Naive thymus-derived CD4-positive, alpha-beta T cell (primary cell): Measurements from ENCODE around the gene TBC1D9B. TPM values are rescaled to one million over a fixed set of nuclear protein-coding genes. Genes with fewer than 3 reads are reported as not detected.

Experiments
- ATAC-seq: fragments of 150-1000 bp; cut with Tn5 transposase; 2 replicates; pipeline ENCODE4 v1.10.0; 2021; ENCODE audit warnings: mild to moderate bottlenecking, moderate library complexity
- CTCF ChIA-PET: fragments of 350-600 bp; sonication (Branson Sonifier 250); formaldehyde crosslinking; loops from one replicate; lab custom pipeline; 2021; ENCODE audit warnings: antibody characterized with exemption; lab: Charles Lee
- POLR2A ChIA-PET: fragments of 350-600 bp; sonication (Branson Sonifier 250); formaldehyde crosslinking; loops from one replicate; lab custom pipeline; 2021; ENCODE audit warnings: antibody characterized with exemption, inconsistent platforms; lab: Charles Lee
- DNase-seq, 9 donors: peaks; one replicate each; pipeline versions ENCODE4 v3.0.0 to v3.0.0-alpha.2; 2020 to 2022; ENCODE audit warnings: mixed read lengths in 1 of 9
- H3K27ac ChIP-seq: one replicate; pipeline ENCODE4 v1.7.0; 2013; ENCODE audit warnings: mild to moderate bottlenecking, low read depth, low read length, moderate library complexity
- H3K27me3 ChIP-seq, 2 donors: one replicate each; pipeline ENCODE4 v1.7.0; 2013; ENCODE audit warnings: low read length in 2 of 2, mild to moderate bottlenecking in 2 of 2, moderate library complexity in 2 of 2; ENCODE audit not compliant: control insufficient read depth in 2 of 2, insufficient read depth in 2 of 2
- H3K36me3 ChIP-seq, 3 experiments: 1 replicate in 2 of 3; 2 replicates in 1 of 3; pipeline ENCODE4 v1.7.0; 2013; ENCODE audit warnings: low read length in 3 of 3, mild to moderate bottlenecking in 3 of 3, moderate library complexity in 1 of 3; ENCODE audit not compliant: insufficient read depth in 3 of 3, control insufficient read depth in 2 of 3
- H3K4me1 ChIP-seq, 2 donors: one replicate each; pipeline ENCODE4 v1.7.0; 2013; ENCODE audit warnings: low read length in 2 of 2, mild to moderate bottlenecking in 2 of 2, moderate library complexity in 1 of 2; ENCODE audit not compliant: control insufficient read depth in 2 of 2, insufficient read depth in 2 of 2
- H3K4me3 ChIP-seq: 2 replicates; pipeline ENCODE4 v1.7.0; 2013; ENCODE audit warnings: mild to moderate bottlenecking, low read length
- H3K9me3 ChIP-seq, 3 experiments: 1 replicate in 2 of 3; 2 replicates in 1 of 3; pipeline ENCODE4 v1.7.0; 2013; ENCODE audit warnings: low read length in 3 of 3; ENCODE audit not compliant: control insufficient read depth in 2 of 3
- H3K27ac Mint-ChIP-seq, 9 donors: one replicate each; pipeline ENCODE4 v1.8.0; 2020 to 2022; ENCODE audit warnings: mixed read lengths in 9 of 9, mild to moderate bottlenecking in 8 of 9, moderate library complexity in 5 of 9, inconsistent platforms in 2 of 9
- H3K27me3 Mint-ChIP-seq, 5 donors: one replicate each; pipeline ENCODE4 v1.8.0; 2021 to 2022; ENCODE audit warnings: mixed read lengths in 5 of 5, mild to moderate bottlenecking in 1 of 5
- H3K36me3 Mint-ChIP-seq, 5 donors: one replicate each; pipeline ENCODE4 v1.8.0; 2020 to 2022; ENCODE audit warnings: mixed read lengths in 5 of 5, mild to moderate bottlenecking in 3 of 5, inconsistent platforms in 1 of 5
- H3K4me1 Mint-ChIP-seq, 7 donors: one replicate each; pipeline ENCODE4 v1.8.0; 2020 to 2022; ENCODE audit warnings: mixed read lengths in 7 of 7, mild to moderate bottlenecking in 3 of 7, inconsistent platforms in 1 of 7
- H3K4me3 Mint-ChIP-seq, 10 donors: one replicate each; pipeline ENCODE4 v1.8.0; 2020 to 2022; ENCODE audit warnings: mild to moderate bottlenecking in 10 of 10, mixed read lengths in 10 of 10, moderate library complexity in 6 of 10, inconsistent platforms in 2 of 10
- H3K9me3 Mint-ChIP-seq, 11 donors: one replicate each; pipeline ENCODE4 v1.8.0; 2020 to 2022; ENCODE audit warnings: mixed read lengths in 11 of 11, mild to moderate bottlenecking in 4 of 11, inconsistent platforms in 1 of 11, moderate library complexity in 1 of 11
- intact Hi-C, 2 donors: fragments of 100-400 bp; cut with micrococcal nuclease; formaldehyde crosslinking; loops; one replicate each; pipeline ENCODE4 v1.15.1; 2023
- polyA plus RNA-seq, 2 donors: library from polyadenylated mRNA; unstranded; fragments of 300-500 nt; fragmentation: Illumina TruSeq; gene quantifications; one replicate each; pipeline ENCODE4 v1.2.3, GENCODE V29; 2021
- total RNA-seq, 6 experiments: library from RNA in 5 of 6; stranded (reverse) in 5 of 6; gene quantifications; 1 replicate in 5 of 6; 2 replicates in 1 of 6; pipeline ENCODE4 v1.2.3 and lab custom pipeline; 2021 to 2026

TBC1D9B gene
- total and polyA plus RNA-seq, 7 experiments from 2014 or later = 19.3 to 117 (median 79.6) TPM

- H3K4me3 Mint-ChIP-seq = no peak overlapping the region
Measured at GRCh38 chr5:179833709-179834070, 74.0 kb downstream of the TBC1D9B start.

GRCh38 chr5:179833056-179833708 is 74.5 kb downstream of the TBC1D9B start:
- no peaks in the 10 kb centered on the region for H3K9me3 ChIP-seq
- Mint-ChIP-seq H3K4me3 (no peak overlapping the region), H3K4me1 (peaks cover 12 to 29% (median 21%) of the 10 kb centered on the region in 7 donors), H3K27ac (peak overlapping the region in 3 of 9 donors; percentile 10 to 85 (median 29)), H3K9me3 (peaks cover 0 to 2% (median 0%) of the 10 kb centered on the region in 11 donors), H3K27me3 (no peaks in the 10 kb centered on the region), H3K36me3 (peaks cover 17 to 67% (median 40%) of the 10 kb centered on the region in 5 donors)
- peaks cover 24 to 79% (median 25%) of the 10 kb centered on the region in 3 experiments for H3K36me3 ChIP-seq
- ChIA-PET CTCF (interaction anchor here (0.6 kb wide), 1 partner anchor 19 kb away, joined by 4 read pairs; no protein-coding TSS in a partner anchor), POLR2A (interaction anchor here (0.8 to 1.4 kb wide), 6 partner anchors 10 to 130 kb away, joined by 3 to 7 read pairs (median 4); no protein-coding TSS in a partner anchor)
- peaks cover 8 to 19% of the 10 kb centered on the region in 2 donors for H3K4me1 ChIP-seq
- ATAC-seq (no peak), DNase-seq (no peak)
- no peak overlapping the region for H3K4me3 ChIP-seq
- intact Hi-C loops = no loop called here
- no peak overlapping the region for H3K27ac ChIP-seq
- no peaks in the 10 kb centered on the region for H3K27me3 ChIP-seq

More at GRCh38 chr5:179833709-179834070, 74.0 kb downstream of the TBC1D9B start:
- Histone ChIP-seq H3K4me1 (peaks cover 8 to 19% of the 10 kb centered on the region in 2 donors), H3K9me3 (no peaks in the 10 kb centered on the region), H3K27me3 (no peaks in the 10 kb centered on the region), H3K27ac (no peak overlapping the region), H3K4me3 (no peak overlapping the region), H3K36me3 (peaks cover 24 to 81% (median 25%) of the 10 kb centered on the region in 3 experiments)
- POLR2A ChIA-PET = interaction anchor here (0.8 to 1.4 kb wide), 2 partner anchors 11 to 14 kb away, joined by 4 to 7 read pairs; no protein-coding TSS in a partner anchor
- peaks cover 12 to 29% (median 18%) of the 10 kb centered on the region in 7 donors for H3K4me1 Mint-ChIP-seq
- H3K27ac Mint-ChIP-seq = peak overlapping the region in 3 of 9 donors; percentile 10 to 85 (median 29)
- DNase-seq (no peak), ATAC-seq (no peak)
- peaks cover 0 to 2% (median 0%) of the 10 kb centered on the region in 11 donors for H3K9me3 Mint-ChIP-seq
- intact Hi-C loops = no loop called here
- peaks cover 17 to 64% (median 39%) of the 10 kb centered on the region in 5 donors for H3K36me3 Mint-ChIP-seq
- CTCF ChIA-PET = no interaction called here
- no peaks in the 10 kb centered on the region for H3K27me3 Mint-ChIP-seq

GRCh38 chr5:179832039-179832745 is 75.5 kb downstream of the TBC1D9B start:
- Histone ChIP-seq H3K4me3 (no peak overlapping the region), H3K9me3 (no peaks in the 10 kb centered on the region), H3K27me3 (no peaks in the 10 kb centered on the region), H3K36me3 (peaks cover 24 to 76% (median 25%) of the 10 kb centered on the region in 3 experiments), H3K4me1 (peaks cover 8 to 13% of the 10 kb centered on the region in 2 donors), H3K27ac (no peak overlapping the region)
- Mint-ChIP-seq H3K4me1 (peaks cover 10 to 31% (median 27%) of the 10 kb centered on the region in 7 donors), H3K36me3 (peaks cover 17 to 70% (median 40%) of the 10 kb centered on the region in 5 donors), H3K27ac (peak overlapping the region in 3 of 9 donors; percentile 23 to 53 (median 51)), H3K4me3 (peak overlapping the region in 1 of 10 donors; percentile 20), H3K9me3 (peaks cover 0 to 2% (median 0%) of the 10 kb centered on the region in 11 donors), H3K27me3 (no peaks in the 10 kb centered on the region)
- DNase-seq (no peak), ATAC-seq (no peak)
- ChIA-PET POLR2A (interaction anchor here (1.0 to 3.8 kb wide), 4 partner anchors 9 to 129 kb away, joined by 3 to 17 read pairs (median 4); partner anchors contain the start of gene SQSTM1), CTCF (interaction anchor here (0.6 kb wide), 1 partner anchor 18 kb away, joined by 4 read pairs; no protein-coding TSS in a partner anchor)
- intact Hi-C loops = no loop called here

GRCh38 chr5:179830818-179831468 is 76.8 kb downstream of the TBC1D9B start:
- POLR2A ChIA-PET = interaction anchor here (1.0 to 3.8 kb wide), 2 partner anchors 9 to 11 kb away, joined by 3 to 17 read pairs; partner anchors contain the start of gene SQSTM1
- Mint-ChIP-seq H3K27me3 (no peaks in the 10 kb centered on the region), H3K4me1 (peaks cover 3 to 23% (median 17%) of the 10 kb centered on the region in 7 donors), H3K9me3 (peaks cover 0 to 2% (median 0%) of the 10 kb centered on the region in 11 donors), H3K27ac (peak overlapping the region in 5 of 9 donors; percentile 36 to 88 (median 72)), H3K36me3 (peaks cover 12 to 67% (median 31%) of the 10 kb centered on the region in 5 donors), H3K4me3 (no peak overlapping the region)
- intact Hi-C loops = no loop called here
- ATAC-seq (no peak), DNase-seq (peak in 1 of 9 donors; percentile 4)
- Histone ChIP-seq H3K4me3 (no peak overlapping the region), H3K27ac (no peak overlapping the region), H3K4me1 (peaks cover 0 to 1% of the 10 kb centered on the region in 2 donors), H3K27me3 (no peaks in the 10 kb centered on the region), H3K36me3 (peaks cover 24 to 76% (median 25%) of the 10 kb centered on the region in 3 experiments), H3K9me3 (no peaks in the 10 kb centered on the region)
- CTCF ChIA-PET = interaction anchor here (0.7 kb wide), 1 partner anchor 208 kb away, joined by 4 read pairs; the partner anchor contains the start of gene HNRNPH1

DNA sequence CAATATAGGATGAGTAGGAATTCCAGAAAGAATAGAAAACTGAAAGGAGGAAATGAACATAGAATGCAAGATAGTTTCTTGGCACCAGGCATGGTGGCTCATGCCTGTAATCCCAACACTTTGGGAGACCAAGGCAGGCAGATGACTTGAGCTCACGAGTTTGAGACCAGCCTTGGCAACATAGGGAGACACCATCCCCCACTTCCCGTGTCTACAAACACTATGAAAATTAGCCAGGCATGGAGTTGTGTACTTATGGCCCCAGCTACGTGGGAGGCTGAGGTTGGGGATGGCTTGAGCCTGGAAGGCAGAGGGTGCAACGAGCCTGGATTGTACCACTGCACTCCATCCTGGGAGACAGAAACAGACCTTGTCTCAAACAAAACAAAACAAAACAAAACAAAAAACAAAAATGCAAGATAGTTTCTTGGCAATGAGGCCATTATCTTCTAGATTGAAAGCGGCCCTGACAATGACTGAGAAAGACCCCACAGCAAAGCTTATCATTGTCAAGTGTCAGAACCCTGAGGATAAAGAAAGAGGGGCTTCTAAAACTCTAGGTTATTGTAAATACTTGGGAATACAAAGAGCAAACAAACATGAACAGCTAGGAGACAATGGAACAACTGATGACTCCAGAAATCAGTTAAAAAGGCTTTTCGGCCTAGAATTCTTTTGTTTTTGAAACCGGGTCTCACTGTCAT is 77.8 kb downstream of the TBC1D9B start:
- no peak overlapping the region for H3K4me3 ChIP-seq
- peaks cover 30 to 84% (median 32%) of the 10 kb centered on the region in 3 experiments for H3K36me3 ChIP-seq
- peaks cover 8 to 22% (median 17%) of the 10 kb centered on the region in 7 donors for H3K4me1 Mint-ChIP-seq
- CTCF ChIA-PET = interaction anchor here (0.9 kb wide), 1 partner anchor 28 kb away, joined by 4 read pairs; no protein-coding TSS in a partner anchor
- peaks cover 12 to 60% (median 29%) of the 10 kb centered on the region in 5 donors for H3K36me3 Mint-ChIP-seq
- H3K27ac ChIP-seq = no peak overlapping the region
- H3K9me3 ChIP-seq = no peaks in the 10 kb centered on the region
- POLR2A ChIA-PET = interaction anchor here (0.6 to 3.8 kb wide), 3 partner anchors 8 to 680 kb away, joined by 3 to 17 read pairs (median 4); partner anchors contain the start of gene SQSTM1
- H3K27me3 Mint-ChIP-seq = no peaks in the 10 kb centered on the region
- H3K4me3 Mint-ChIP-seq = no peak overlapping the region
- no peak for DNase-seq
- H3K27me3 ChIP-seq = no peaks in the 10 kb centered on the region
- H3K9me3 Mint-ChIP-seq = peaks cover 0 to 2% (median 0%) of the 10 kb centered on the region in 11 donors
- peak overlapping the region in 6 of 9 donors; percentile 10 to 76 (median 66) for H3K27ac Mint-ChIP-seq
- ATAC-seq = no peak
- H3K4me1 ChIP-seq = no peaks in the 10 kb centered on the region
- intact Hi-C loops = loop anchor here in 1 of 2 donors (10.0 kb wide), 1 partner anchor 275 kb away; the partner anchor contains the start of gene RUFY1
